GM21367 (cell line): Measurements from ENCODE around the gene ARCN1.

Source experiments
- ATAC-seq: cut with Tn5 transposase; IDR thresholded peaks from one replicate; pipeline ENCODE4 v1.9.1; 2021; ENCODE audit not compliant: unreplicated experiment

The ARCN1 gene

GRCh38 chr11:118635642-118636041 lies 63.4 kb downstream of the ARCN1 start:
- no peak for ATAC-seq

- no peak for ATAC-seq
Observed at GRCh38 chr11:118636569-118637290, 64.5 kb downstream of the ARCN1 start.

- no peak for ATAC-seq
Observed at GRCh38 chr11:118638726-118639125, 66.5 kb downstream of the ARCN1 start.

GRCh38 chr11:118639899-118640298 lies 67.7 kb downstream of the ARCN1 start:
- ATAC-seq: no peak

- ATAC-seq: no peak
Observed at GRCh38 chr11:118640332-118641154, 68.3 kb downstream of the ARCN1 start.

- no peak for ATAC-seq
Observed at GRCh38 chr11:118641397-118642019, 69.3 kb downstream of the ARCN1 start.

- ATAC-seq: no peak
Observed at GRCh38 chr11:118643142-118643994, 71.2 kb downstream of the ARCN1 start.

GRCh38 chr11:118643995-118644345 lies 71.8 kb downstream of the ARCN1 start:
- no peak for ATAC-seq

- no peak for ATAC-seq
Observed at GRCh38 chr11:118644496-118644895, 72.3 kb downstream of the ARCN1 start.

- ATAC-seq: no peak
Observed at GRCh38 chr11:118645066-118645715, 73.0 kb downstream of the ARCN1 start.

GRCh38 chr11:118646393-118646792 lies 74.2 kb downstream of the ARCN1 start:
- no peak for ATAC-seq

- ATAC-seq: no peak
Observed at GRCh38 chr11:118648291-118648690, 76.1 kb downstream of the ARCN1 start.

GRCh38 chr11:118649941-118650340 lies 77.7 kb downstream of the ARCN1 start:
- ATAC-seq: no peak

- no peak for ATAC-seq
Observed at GRCh38 chr11:118650366-118650765, 78.2 kb downstream of the ARCN1 start.

- ATAC-seq: no peak
Observed at GRCh38 chr11:118651820-118652219, 79.6 kb downstream of the ARCN1 start.
